Activated effector memory CD4-positive, alpha-beta T cell treated with anti-CD3 and anti-CD28 coated beads, Interleukin-2, amount 50 U/mL, for 16 hours (primary cell): ENCODE results near the gene TMEM121.

Experiments used
- DNase-seq: peaks from one replicate; pipeline ENCODE4 v3.0.0-alpha.2; 2020

TMEM121 gene

DNA sequence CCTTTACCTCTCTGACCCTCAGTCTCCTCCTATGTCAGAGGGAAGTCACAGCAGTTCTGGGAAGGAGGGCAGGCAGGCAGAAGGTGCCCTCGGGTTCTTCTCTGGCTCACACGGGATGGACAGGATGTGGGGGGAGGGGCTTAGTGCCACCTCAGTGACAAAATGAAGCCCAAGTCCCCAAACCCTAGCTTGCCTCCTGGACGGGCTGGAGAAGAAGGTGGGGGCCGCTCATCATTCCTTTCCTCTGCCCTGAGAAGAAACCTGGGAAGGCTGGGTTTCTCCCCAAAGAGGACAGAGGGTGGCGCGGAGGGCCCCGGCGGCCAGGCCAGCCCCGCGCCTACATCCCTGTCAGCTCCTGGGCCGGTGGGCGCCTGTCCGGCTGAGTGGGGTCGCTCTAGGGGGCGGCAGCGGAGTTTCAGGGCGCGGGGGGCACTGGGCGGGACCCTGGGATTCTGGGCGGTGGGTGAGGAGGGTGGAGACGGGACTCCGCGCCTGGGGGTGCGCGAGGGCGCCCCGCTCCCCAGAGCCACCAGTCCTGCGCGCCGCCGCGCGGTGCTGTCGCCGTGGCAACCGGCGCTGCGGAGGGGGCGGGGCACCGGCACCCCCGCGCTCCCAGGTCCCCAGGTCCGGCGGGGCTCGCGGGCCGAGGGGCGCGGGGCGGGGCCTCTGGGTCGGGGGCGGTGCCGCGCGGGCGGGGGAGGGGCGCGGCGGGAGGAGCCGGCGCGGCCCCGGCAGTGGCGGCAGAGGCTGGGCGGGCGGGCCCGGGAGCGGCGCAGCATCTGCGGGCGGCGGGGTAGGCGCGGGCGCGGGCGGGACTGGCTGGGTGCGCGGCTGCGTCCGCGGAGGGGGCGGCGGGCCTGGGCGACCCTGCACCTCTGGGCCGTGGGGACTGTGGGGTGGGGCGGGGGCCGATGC lies at the start of gene TMEM121:
TMEM121 (plus strand) TSS at position 723 of the 915 bp plus-strand sequence. CDS start 2,252 bp downstream, outside the sequence.
- DNase-seq = peak; percentile 79

DNA sequence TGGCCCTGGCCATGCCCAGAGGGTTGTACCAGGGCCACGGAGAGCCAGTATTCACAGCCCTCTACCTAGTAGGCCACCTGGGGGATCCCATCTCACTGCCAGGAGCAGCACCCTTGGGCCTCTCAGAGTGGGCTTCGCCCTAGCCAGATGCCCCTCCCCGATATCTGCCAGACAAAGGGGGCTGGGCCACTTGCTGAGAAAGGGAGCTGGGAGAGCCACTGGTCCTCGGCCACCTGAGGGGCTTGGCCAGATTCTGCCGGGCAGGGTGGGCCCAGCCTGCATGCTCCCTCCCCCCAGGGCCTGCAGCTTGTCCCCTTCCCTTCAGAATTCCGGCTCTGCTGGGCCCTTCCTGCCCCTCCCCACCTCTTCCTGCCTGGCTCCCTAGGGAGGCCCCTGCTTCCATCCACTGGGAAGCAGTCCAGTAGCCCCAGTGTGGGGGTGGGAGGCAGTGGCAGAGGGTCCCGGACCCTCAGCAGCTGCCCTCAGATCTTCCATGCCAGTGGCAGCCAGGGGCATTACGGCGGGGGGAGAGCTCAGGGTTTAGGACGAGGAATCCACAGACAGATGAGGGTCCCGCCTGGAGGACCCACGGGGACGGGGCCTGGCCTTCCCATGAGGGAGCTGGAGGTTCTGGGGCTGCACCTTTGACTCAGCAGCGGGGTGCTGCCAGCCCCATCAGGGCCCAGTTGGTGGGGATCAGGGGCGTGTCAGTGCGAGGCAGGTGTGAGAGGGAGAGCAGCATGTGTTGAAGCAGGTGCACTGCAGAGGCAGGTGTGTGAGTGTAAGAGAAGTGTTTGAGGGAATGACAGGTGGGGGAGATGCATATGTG lies 49.3 kb upstream of the TMEM121 start:
- DNase-seq = peak; percentile 74

DNA sequence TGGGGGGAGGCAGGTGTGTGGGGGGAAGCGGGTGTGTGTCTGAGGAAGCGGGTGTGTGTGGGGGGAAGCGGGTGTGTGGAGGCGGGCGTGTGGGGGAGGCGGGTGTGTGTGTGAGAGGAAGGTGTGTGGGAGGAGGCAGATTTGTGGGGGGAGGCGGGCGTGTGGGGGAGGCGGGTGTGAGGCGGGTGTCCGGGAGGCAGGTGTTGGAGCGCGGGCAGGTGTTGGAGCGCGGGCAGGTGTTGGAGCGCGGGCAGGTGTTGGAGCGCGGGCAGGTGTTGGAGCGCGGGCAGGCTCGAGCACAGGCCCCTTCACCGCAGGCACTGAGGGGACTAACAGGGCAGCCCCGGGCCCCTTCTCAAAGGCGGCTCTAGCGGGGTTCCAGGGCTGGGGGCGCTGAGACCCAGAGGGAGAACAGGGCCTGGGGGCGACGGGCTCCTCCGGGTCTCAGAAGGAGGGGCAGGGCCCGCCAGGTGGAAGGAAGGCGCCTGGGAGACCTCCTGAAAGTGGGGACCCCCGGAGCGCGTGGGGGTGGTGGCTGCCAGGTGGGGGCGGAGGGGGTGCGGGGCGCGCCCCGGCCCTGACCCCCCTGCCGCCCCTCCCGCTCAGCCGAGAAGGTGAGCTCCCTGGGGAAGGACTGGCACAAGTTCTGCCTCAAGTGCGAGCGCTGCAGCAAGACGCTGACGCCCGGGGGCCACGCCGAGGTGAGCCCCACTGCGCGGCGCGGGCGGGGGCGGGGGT lies 48.6 kb upstream of the TMEM121 start:
- DNase-seq = peak; percentile 86

GRCh38 chr14:105478398-105479251 lies 47.8 kb upstream of the TMEM121 start:
- peak; percentile 77 for DNase-seq

GRCh38 chr14:105479431-105480158 lies 46.8 kb upstream of the TMEM121 start:
- no peak for DNase-seq

GRCh38 chr14:105480199-105480746 lies 46.1 kb upstream of the TMEM121 start:
- DNase-seq = no peak

- peak; percentile 97 for DNase-seq
Measured at GRCh38 chr14:105480807-105481801, 45.3 kb upstream of the TMEM121 start.

DNA sequence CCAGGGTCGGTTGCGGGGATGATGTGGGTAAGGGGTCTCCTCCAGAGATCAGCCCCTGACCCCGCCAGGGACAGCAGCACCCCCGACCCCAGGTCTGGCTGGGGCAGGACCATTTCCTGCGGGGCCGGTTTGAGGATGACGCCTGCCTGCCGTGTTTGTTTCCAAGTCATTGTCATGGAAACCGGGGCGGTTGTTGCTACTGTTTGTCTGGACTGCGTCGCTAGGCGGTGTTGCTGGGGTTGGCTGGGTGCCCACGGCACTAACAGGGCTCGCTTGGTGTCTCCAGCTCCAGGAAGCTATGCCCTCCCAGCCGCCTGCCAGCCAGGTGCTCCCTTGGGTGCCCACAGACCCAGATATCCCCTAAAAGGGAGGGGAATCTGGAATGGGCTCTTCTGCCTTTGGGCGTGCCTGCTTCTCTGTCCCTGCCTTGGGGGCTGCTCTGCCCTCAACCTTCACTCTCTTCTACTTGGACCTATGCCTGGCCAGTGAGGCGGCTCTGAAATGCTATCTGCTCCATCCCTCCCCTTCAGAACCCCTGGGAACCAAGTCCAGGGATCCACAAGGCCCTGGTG lies 44.4 kb upstream of the TMEM121 start:
- DNase-seq = peak; percentile 97

GRCh38 chr14:105482486-105483110 lies 43.8 kb upstream of the TMEM121 start:
- DNase-seq = no peak

DNA sequence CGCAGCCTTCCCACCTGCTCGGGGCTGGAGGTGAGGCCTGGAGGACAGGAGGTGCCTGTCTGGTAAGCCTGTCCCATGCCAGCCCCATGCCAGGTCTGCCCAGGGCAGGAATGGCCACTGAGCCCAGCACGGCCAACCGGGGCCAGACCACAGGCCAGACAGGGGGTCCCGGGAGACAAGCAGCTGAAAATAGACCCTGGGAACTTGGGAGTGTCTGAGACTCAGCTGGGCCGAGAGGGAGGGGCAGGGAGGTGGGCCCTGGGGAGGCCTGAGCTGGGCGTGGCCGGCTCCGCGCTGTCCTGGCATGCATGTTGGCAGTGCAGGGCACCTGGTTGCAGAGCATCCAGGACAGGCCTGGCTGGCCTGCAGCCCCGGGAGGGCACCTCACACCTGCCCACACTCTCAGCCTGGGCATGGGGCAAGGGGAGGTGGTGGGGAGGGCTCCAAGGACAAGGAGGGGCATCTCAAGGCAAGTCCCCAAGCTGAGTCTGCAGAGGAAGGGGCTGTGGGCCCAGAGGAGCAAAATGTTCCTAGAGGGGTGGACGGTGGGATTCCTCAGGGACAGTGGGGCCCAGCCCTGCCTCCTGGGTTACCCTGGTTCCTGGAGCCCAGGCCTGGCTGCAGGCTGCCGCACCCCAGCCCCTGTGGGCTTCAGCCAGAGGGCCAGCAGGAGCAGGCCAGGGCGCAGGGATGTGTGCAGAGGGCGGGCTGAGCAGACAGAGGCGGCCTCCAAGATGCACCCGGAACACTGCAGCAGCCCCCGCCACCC lies 42.9 kb upstream of the TMEM121 start:
- DNase-seq = no peak

- peak; percentile 86 for DNase-seq
Measured at GRCh38 chr14:105484069-105484996, 42.0 kb upstream of the TMEM121 start.

DNA sequence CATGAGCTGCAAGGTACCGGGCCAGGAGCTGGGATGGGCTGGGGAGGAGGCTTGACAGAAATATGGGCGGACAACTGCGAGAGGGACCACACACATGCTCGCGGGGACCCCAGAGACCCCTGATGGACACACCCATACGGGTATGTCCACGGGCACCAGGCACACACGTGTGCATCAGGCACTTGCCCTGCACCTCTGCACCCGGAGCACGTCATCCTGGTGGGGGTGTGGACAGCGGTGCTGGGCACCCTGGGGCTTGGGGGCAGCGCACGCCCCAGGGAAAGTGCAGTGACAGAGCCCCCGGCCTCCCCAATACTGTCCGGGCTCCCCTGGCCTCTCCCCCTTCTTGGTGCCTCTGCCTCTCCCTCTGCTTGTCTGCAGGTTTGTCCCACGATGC lies 41.4 kb upstream of the TMEM121 start:
- DNase-seq = no peak

DNA sequence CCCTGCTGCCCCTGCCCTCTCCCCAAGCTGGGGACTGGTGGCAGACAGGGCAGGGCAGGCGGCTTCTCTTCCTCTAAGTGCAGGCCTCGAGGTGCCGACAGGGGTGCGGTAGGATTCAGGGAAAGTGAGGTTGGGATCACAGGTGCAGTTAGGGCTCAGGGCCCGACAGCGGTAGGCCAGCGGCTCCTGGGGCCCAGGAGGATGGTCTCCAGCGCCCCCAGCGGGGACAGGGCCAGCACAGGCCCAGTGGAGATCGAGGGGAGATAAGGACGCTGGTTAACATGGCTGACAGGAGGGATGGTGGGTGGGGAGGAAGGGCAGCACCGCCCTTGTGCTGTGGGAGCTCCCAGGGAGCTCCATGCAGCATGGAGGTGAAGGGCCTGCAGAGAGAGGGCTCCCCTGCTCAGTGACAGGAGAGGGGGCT lies 40.6 kb upstream of the TMEM121 start:
- DNase-seq = peak; percentile 87

- DNase-seq = peak; percentile 73
Measured at GRCh38 chr14:105486163-105486973, 40.0 kb upstream of the TMEM121 start, which contains the start of gene CRIP1. TSS of gene CRIP1 (plus strand) at chr14:105486886. CDS start at chr14:105487260, 374 bp downstream.

DNA sequence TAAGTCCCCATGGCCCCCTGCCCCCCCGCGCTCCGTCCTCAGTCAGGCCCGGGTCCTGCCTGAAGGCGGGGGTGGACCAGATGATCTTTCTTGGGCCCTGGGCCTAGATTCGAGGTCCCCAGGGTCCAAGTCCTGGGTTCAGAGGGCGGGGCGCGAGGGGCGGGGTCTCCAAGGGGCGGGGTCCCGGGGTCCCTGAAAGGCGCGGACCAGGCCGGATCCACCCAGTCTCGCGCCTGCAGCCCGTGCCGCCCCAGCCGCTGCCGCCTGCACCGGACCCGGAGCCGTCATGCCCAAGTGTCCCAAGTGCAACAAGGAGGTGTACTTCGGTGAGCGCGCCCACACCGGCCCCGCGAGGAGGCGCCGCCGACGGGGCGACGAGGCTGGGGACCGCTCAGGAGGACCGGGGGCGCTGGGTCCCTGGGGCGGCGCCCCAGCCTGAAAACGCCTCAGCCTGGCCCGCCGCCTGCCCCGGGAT lies 39.4 kb upstream of the TMEM121 start:
- peak; percentile 87 for DNase-seq
